HG02840 (cell line): Measurements from ENCODE around the gene NUP37.
"Not testable (repeated sequence)": the region's sequence is repeated elsewhere in the genome, so short reads cannot be mapped to it uniquely, and the experiment has no call there.

Source experiments
- ATAC-seq: cut with Tn5 transposase; IDR thresholded peaks from one replicate; pipeline ENCODE4 v1.9.1; 2021; ENCODE audit warnings: mild to moderate bottlenecking, moderate library complexity, moderate number of reproducible peaks; ENCODE audit not compliant: unreplicated experiment, low FRiP score

Gene NUP37, protein sequence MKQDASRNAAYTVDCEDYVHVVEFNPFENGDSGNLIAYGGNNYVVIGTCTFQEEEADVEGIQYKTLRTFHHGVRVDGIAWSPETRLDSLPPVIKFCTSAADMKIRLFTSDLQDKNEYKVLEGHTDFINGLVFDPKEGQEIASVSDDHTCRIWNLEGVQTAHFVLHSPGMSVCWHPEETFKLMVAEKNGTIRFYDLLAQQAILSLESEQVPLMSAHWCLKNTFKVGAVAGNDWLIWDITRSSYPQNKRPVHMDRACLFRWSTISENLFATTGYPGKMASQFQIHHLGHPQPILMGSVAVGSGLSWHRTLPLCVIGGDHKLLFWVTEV

GRCh38 chr12:102119674-102120563, at the start of gene NUP37, which contains the start of gene PARPBP:
TSS of gene NUP37 (minus strand) at chr12:102120114. CDS start at chr12:102118518, 1,596 bp downstream.
TSS of gene PARPBP (plus strand) at chr12:102120183. CDS start at chr12:102123889, 3,706 bp downstream.
- peak; percentile 95 for ATAC-seq

- peak; percentile 56 for ATAC-seq
These were observed 48.1 kb upstream of the NUP37 start for GRCh38 chr12:102167821-102168604.

- ATAC-seq: no peak
These were observed 43.5 kb upstream of the NUP37 start for GRCh38 chr12:102163383-102163782.

DNA sequence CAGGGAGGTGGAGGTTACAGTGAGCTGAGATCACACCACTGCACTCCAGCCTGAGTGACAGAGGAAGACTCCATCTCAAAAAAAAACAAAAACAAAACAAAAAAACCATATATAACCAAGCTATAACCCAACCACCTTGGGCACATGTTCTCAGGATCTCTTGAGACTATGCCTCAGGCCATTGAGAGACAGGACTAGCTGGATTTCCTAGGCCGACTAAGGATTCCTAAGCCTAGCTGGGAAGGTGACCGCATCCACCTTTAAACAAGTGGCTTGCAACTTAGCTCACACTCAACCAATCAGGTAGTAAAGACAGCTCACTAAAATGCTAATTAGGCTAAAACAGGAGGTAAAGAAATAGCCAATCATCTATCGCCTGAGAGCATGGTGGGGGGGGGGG, 35.3 kb upstream of the NUP37 start:
- not testable (repeated sequence) for ATAC-seq

GRCh38 chr12:102147062-102147587, 27.2 kb upstream of the NUP37 start:
- not testable (repeated sequence) for ATAC-seq

GRCh38 chr12:102144221-102144620, 24.3 kb upstream of the NUP37 start:
- ATAC-seq: no peak

DNA sequence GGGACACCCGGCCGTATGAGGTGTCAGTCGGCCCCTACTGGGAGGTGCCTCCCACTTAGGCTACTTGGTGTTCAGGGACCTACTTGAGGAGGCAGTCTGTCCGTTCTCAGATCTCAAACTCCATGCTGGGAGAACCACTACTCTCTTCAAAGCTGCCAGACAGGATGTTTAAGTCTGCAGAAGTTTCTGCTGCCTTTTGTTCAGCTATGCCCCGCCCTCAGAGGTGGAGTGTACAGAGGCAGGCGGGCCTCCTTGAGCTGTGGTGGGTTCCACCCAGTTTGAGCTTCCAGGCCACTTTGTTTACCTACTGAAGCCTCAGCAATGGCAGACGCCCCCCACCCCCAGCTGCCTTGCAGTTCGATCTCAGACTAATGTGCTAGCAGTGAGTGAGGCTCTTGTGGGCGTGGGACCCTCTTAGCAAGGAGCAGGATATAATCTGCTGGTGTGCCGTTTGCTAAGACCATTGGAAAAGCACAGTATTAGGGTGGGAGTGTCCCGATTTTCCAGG, 23.0 kb upstream of the NUP37 start:
- not testable (repeated sequence) for ATAC-seq

DNA sequence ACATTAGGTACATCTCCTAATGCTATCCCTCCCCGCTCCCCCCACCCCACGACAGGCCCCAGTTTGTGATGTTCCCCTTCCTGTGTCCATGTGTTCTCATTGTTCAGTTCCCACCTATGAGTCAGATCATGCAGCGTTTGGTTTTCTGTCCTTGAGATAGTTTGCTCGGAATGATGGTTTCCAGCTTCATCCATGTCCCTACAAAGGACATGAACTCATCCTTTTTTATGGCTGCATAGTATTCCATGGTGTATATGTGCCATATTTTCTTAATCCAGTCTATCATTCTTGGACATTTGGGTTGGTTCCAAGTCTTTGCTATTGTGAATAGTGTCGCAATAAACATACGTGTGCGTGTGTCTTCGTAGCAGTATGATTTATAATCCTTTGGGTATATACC, 17.7 kb upstream of the NUP37 start:
- not testable (repeated sequence) for ATAC-seq

- ATAC-seq: not testable (repeated sequence)
These were observed 11.5 kb upstream of the NUP37 start for GRCh38 chr12:102131442-102131841.

GRCh38 chr12:102130720-102131119, 10.8 kb upstream of the NUP37 start:
- ATAC-seq: not testable (repeated sequence)

DNA sequence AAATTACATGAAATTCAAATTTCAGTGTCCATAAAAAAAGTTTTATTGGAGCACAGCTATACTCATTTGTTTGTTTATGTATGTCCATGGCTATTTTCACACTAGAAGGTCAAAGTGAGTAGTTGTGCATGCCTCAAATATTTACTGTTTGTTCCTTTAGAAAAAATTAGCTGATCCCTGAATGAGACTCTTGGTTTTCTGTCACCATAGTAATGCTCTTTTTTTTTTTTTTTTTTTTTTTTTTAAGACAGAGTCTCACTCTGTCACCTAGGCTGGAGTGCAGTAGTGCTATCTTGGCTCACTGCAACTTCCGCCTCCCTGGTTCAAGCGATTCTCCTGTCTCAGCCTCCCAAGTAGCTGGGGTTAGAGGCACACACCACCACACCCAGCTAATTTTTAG, 1.4 kb upstream of the NUP37 start:
- not testable (repeated sequence) for ATAC-seq

DNA sequence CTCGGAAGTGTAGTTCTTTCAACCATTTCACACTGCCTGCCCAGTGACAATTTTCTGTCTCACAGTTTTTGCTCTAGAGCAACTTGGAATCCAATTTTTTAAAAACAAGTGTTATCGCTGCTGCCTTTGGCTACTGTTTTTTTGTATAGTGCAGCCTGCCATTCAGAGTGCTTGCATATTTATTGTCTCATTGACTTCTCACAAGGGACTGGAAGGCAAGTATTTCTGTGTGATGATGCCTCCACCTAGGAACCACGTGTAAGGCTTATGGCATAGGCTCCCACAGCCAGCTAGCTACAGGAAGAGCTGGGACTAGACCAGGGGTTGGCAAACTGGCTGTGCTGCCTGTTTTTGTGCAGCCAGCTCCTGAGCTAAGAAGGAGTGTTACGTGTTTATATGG, 972 bp upstream of the NUP37 start:
- ATAC-seq: no peak

DNA sequence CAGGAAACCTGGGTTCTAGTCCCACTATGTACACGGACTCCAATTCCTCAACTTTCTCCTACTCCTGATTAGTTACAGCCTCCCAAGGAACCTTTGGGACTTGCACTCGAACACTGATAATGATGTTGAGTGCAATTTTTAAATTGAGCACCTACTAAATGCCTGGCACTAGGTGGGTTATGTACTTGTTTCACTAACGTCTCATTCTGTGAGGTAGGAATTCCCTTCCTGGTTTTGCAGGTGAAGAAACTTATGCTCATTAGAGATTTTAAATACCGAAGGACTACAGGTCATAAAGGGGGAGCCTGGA, 605 bp upstream of the NUP37 start:
- no peak for ATAC-seq

GRCh38 chr12:102118874-102119273, 1.0 kb downstream of the NUP37 start:
- no peak for ATAC-seq

DNA sequence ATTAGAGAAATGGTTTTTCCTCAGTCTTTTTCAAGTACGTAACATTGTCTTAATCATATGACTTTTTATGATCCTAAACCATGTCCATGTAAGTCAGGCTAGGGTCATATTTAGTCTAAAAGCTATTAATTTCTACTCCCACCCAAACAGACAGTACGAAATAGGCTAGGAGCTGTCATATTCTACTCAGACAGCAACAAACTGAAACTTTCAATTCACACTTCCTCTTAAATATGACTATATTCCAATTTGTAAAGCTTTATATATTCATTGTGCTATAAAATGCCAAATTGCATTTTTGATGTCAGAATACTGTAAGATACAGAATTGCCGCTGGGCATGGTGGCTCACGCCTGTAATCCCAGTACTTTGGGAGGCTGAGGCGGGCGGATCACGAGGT, 3.5 kb downstream of the NUP37 start:
- no peak for ATAC-seq

- ATAC-seq: no peak
These were observed 5.7 kb downstream of the NUP37 start for GRCh38 chr12:102114212-102114611.

DNA sequence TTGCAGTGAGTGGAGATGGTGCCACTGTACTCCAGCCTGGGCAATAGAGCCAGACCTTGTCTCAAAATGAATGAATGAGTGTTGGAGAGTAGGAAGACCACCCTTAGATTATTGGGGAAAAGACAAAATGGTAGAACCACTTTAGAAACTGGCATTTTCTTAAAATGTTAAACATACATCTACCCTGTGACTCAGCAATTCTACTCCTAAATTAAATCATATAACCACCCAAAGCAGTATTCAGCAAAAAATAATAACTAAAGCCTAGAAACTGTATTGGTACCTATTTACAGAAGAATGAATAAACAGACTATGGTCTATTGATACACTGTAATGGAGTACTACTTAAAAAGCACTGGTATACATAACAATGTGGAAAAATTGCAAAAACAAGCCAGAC, 9.1 kb downstream of the NUP37 start:
- no peak for ATAC-seq

- ATAC-seq: no peak
These were observed 11.9 kb downstream of the NUP37 start for GRCh38 chr12:102107970-102108369.

DNA sequence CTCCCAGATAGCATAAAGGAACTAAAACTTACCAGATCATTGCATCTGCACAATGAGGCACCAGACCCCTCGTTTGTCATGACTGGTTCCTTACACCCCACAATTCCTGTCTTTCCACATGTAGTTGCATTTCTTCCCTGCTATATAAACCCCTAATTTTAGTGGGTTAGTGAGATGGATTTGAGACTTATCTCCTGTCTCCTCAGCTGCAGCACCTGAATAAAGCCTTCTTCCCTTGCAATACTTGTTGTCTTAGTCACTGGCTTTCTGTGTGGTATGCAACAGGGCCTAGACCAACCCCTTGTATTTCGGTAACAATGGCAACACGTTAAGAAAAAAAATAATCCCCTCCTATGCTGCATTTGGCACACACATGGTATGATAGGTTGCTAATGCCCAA, 13.0 kb downstream of the NUP37 start:
- no peak for ATAC-seq

DNA sequence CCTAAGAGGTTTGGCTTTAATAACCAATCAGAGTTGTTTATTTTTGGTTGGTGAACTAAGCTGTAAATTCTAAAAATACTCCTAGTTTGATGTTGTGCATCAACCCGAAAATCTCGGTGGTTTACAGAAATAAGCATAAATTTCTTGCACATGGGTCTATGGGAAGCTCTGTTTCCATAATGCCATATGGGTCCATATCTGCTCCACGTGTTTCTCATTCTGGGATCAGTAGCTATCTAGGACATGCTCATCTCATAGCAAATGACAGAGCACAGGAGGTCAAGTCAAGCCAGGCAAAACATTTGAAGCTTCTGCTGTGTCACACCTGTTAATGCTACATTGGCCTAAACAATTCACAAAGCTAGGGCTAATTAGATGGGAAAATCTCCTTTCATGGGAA, 23.1 kb downstream of the NUP37 start:
- no peak for ATAC-seq
